ENCODE measurements around the gene SPOCK1.

The SPOCK1 gene

DNA sequence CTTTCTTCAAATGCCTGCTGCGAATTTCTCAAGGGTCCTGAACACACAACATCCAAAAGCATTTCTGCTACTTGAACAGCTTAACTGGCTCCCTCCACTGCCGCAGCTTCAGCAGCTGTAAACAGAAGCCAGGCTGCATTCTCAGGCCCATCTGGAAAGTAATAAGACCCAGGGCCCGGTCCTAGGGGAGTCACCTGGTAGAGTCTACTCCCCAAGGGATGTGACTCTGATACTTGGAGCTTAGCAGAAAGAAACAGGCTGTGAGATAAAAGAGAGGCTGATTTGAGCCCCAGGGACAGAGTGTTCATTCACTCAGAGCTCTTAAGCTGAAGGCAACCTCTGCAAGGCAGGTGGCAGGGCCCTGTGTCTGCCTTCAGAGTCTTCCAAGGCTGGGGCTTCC lies 356.8 kb downstream of the SPOCK1 start:
- DNase-seq: no peak

GRCh38 chr5:137141779-137142178 lies 357.3 kb downstream of the SPOCK1 start:
- no peak for DNase-seq

DNA sequence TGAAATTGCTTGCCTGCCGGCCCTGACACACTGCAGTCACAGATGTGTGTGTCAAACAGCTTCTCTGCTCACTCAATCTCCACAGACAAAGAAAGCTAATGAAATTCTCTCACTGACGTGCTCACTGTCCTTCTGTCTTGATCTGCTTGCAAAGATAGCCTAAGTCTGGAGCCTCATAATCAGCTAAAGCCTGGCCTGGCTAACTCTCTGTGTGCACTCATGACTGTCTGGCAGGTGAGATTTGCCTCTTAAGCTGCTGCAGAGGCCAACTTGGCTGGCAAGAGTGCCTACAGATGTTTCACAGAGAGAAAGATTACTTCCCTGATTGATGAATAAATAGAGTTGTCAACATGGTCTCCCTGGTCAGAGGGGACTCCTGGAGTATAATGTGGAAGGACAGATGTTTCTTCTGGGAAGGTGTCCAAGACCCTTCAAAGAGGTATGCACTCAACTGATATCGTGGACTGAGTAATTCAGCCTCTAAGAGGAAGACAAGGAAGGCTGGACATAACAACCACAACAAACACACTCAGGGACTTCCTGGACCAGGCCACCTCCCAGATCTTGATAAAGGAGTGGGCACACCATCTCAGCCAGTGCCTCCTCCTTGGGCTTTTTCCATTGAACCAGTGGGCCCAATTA lies 362.0 kb downstream of the SPOCK1 start:
- DNase-seq: no peak

- DNase-seq: no peak
These were observed 364.1 kb downstream of the SPOCK1 start for GRCh38 chr5:137134920-137135532.

GRCh38 chr5:137129886-137130680 lies 369.0 kb downstream of the SPOCK1 start:
- no peak for DNase-seq

DNA sequence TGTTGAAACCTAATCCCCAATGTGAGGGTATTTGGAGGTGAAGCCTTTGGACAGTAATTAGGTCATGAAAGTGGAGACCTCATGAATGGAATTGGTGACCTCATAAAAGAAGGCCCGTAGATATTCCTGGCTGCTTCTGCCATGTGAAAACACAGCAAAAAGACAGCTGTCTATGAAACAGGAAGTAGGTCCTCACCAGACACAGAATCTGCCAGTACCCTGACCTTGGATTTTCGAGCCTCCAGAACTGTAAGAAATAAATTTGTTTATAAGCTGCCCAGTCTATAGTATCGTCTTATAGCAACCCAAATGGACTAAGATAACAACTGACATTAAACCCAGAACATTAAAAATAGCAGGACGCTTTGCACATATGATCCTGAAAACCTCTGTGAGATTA lies 371.1 kb downstream of the SPOCK1 start:
- no peak for DNase-seq

DNA sequence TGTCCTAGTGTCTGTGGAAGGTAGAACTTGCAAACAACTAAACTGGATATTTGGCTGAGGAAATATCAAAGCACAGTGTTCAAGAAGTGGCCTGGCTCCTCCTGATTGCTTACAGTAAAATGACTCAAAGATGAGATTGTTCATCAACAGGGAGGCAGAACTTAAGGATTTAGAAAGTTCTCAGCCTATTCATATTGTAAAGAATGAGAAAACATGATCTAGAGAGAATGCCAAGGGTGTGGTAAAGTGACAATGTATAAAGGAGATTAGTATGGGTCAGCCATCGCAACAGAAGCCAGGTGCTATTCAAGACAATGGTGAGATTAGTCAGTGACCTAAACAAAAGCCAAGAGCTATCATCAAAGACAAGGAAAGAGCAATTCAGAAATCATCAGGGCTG lies 372.3 kb downstream of the SPOCK1 start:
- DNase-seq: no peak

- no peak for DNase-seq
These were observed 376.6 kb downstream of the SPOCK1 start for GRCh38 chr5:137122558-137122957.

DNA sequence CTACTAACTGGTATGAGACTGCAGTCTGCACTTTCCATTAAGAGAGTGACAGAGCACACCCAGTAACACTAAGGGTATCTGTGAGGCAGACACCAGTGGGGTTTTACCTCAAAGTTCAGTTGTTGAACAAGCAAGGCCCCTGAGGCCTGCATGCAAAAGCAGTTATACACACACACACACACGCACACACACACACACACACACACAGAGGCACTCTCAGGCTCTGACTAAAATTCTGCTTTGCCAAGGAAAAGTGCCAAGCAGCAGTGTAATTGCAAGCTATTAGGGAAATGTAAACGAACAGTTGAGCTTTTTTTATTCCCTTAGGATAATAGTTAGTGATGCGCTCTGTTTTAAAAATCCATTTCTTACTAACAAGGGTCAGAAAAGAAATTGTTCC lies 377.1 kb downstream of the SPOCK1 start:
- no peak for DNase-seq

GRCh38 chr5:137119321-137119720 lies 379.8 kb downstream of the SPOCK1 start:
- DNase-seq: no peak

- no peak for DNase-seq
These were observed 380.5 kb downstream of the SPOCK1 start for GRCh38 chr5:137118629-137119028.

DNA sequence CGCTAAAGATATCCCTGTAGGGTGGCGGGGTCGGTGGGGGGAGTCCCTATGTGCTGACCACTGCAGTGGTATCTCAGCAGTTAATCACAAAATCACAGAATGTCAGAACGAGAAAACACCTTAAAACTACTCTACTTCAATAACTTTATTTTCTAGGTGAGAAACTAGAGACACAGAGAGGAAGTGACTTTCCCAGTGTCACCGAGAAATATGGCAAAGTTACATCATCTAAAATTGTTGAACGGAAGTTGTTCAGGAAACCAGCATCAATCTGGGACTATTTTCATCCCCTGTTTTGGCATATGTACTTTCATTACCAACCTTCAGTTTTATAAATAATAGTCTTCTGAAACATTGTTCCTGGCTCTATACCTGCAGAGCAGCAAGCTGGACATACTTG lies 384.0 kb downstream of the SPOCK1 start:
- DNase-seq: no peak

- no peak for DNase-seq
These were observed 384.6 kb downstream of the SPOCK1 start for GRCh38 chr5:137114529-137114928.

DNA sequence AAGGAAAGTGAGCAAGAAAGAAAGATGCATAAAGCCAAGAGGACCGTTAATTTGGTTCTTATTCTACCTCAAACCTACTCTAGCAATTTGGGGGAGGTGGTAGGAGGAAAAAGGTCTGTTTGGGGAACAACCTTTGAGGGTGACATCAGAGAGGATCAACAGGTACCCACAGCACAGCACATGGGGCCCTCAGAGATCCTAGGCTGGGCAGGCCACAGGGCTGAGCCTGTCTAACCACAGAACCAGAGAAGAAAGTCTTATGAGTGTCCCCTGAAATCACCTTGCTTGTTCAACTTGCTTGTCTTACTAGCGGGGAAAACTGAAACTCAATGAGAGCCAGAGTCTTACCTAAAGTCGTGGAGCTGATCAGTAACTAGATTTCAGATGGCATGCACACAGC lies 385.2 kb downstream of the SPOCK1 start:
- no peak for DNase-seq

- no peak for DNase-seq
These were observed 386.0 kb downstream of the SPOCK1 start for GRCh38 chr5:137113161-137113560.

DNA sequence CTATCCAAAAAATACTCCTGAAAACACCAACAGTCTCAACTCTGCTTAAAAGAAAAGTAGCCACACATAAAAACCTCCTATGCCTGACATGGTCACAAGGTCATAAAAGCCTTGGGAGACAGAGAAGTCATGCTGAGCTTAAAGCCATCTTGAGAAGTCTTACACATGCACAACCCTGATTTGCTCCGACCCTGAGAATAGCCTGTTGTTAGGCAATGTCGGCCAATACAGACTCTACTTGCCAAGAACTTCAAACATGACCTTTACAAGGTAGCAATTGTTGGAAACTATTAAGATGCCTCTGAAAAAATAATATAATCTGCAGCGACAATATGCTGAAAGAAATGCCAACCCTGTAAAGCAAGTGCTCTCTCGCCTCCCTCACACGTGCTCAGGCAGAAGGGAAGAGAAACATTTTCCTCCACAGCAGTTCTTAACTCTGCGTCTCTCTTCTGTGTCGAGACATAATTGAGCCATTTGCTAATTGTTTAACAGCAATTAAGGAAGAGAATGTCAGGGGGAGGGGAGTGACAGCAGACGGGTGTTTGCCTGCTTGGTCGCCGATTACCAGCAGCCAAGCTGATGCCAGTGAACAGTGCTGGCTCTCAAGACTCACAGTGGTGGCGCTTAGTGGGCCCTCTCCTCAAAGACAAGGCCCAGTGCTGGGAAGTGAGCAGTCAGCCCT lies 393.6 kb downstream of the SPOCK1 start:
- no peak for DNase-seq

DNA sequence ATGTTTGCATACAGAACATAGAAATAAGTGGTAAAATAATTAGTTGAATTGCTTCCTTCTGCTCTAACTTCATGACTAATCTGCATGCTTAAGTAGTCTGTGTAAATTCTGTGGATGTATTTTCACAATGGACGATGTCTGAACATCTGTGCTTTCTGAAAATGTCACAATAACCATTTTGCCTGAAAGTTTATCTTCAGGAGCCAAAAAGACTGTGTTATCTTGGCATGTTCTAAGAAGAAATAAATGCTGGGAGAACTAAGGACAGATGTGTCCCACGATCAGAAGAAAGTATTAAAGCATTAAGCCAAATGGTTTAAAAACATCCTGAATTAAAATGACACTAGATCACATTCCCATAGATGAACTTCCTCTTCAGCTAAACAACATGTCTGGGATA lies 397.6 kb downstream of the SPOCK1 start:
- no peak for DNase-seq

GRCh38 chr5:137099651-137100050 lies 399.5 kb downstream of the SPOCK1 start:
- DNase-seq: no peak

- DNase-seq: no peak
These were observed 400.5 kb downstream of the SPOCK1 start for GRCh38 chr5:137098663-137099062.

DNA sequence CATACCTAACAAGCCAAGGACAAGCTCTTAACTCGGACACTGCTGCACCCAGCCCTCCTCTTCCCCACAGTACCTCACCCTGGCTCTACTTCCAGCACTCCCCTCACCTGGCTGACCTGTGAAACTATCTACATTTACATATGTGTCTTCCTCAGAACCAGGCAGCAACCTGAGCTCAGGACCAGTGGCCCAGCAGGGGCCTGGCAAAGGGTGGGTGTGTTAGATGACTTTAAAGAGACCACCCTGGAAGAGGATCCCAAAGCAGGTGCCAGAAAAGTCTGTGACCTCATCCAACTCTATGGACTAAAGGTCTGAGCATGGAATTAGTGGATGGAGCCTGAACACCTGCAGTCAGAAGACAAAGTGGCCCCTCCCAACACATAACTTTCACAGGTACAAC lies 400.9 kb downstream of the SPOCK1 start:
- no peak for DNase-seq

- no peak for DNase-seq
These were observed 401.9 kb downstream of the SPOCK1 start for GRCh38 chr5:137097203-137097602.

DNA sequence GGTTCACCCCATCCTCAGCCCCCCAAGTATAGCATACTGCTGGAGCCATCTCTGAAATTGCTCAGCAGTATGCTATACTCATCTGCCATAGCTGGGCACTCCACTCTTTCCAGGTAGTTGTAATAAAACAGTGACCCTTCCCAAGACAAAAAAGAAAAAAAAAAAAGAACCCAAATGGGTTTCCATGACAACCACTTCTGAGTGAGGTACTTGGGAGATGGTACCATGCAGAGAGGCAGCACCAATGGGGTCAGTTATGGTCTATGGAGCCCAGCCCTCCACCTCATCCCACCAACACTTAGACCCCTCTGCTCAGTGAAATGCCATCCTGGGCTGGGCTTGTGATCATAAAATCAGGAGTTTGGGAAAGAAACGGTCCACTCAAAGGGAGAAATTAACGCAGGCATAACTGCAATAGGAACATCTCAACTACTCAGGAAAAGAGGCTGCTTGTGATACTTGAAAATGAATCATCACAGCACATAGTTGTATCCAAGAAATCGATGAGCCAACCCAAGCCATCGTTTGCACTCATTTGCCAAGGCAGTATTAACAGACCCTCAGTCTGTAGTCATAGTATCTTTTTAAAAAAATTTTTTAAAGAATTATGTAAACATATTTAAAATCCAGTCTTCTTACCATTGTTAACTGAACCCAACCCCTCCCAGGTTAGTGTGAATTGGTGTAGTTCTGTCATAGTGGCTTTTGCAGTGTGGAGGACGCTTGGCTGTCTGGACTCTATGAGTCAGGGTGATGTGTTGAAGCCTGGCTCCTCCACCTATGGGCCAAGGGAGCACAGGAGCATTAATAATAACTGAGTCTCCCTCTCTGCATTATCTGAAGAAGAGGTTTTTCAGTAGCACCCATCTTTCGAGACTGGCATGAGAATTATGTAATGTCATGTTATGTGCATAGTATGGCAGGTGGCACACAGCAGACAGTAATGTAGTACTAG lies 402.7 kb downstream of the SPOCK1 start:
- no peak for DNase-seq

Measured in CD4-positive, alpha-beta T cell treated with Interleukin-6 for 4 hours (primary cell).